Ishikawa (cell line): ENCODE data around the gene NPC1L1.

Source experiments
- CREB1 ChIP-seq: IDR thresholded peaks from 2 replicates; pipeline ENCODE4 v1.6.1; 2012; ENCODE audit warnings: low read depth
- EGR1 ChIP-seq: IDR thresholded peaks from 2 replicates; pipeline ENCODE4 v1.6.1; 2012
- EP300 ChIP-seq: IDR thresholded peaks from 2 replicates; pipeline ENCODE4 v1.6.1; 2012; ENCODE audit warnings: borderline replicate concordance
- FOXM1 ChIP-seq: IDR thresholded peaks from 2 replicates; pipeline ENCODE4 v1.6.1; 2012; ENCODE audit warnings: low read depth, borderline replicate concordance
- MAX ChIP-seq: IDR thresholded peaks from 2 replicates; pipeline ENCODE4 v1.6.1; 2012
- NFIC ChIP-seq: IDR thresholded peaks from 2 replicates; pipeline ENCODE4 v1.6.1; 2012
- REST ChIP-seq: IDR thresholded peaks from 2 replicates; pipeline ENCODE4 v1.6.1; 2012; ENCODE audit warnings: low read depth, mild to moderate bottlenecking
- TAF1 ChIP-seq: IDR thresholded peaks from 2 replicates; pipeline ENCODE4 v1.6.1; 2012; ENCODE audit warnings: low read depth, mild to moderate bottlenecking
- TCF12 ChIP-seq: IDR thresholded peaks from 2 replicates; pipeline ENCODE4 v1.6.1; 2012; ENCODE audit warnings: low read depth

GRCh38 chr7:44484482-44485313 lies 56.4 kb downstream of the NPC1L1 start:
- TF ChIP-seq MAX = no peak
- no peak for TF ChIP-seq EGR1
- TF ChIP-seq EP300 = no peak
- TF ChIP-seq TCF12 = no peak
- no peak for TF ChIP-seq NFIC
- TF ChIP-seq CREB1 = no peak
- no peak for TF ChIP-seq REST
- no peak for TF ChIP-seq FOXM1
- TF ChIP-seq TAF1 = no peak
